Measurements from ENCODE around the gene CACNA1C. TPM values are rescaled to one million over a fixed set of nuclear protein-coding genes. Genes with fewer than 3 reads are reported as not detected.

Gene CACNA1C
- total RNA-seq (under 1 TPM; 0.05 to 0.08 TPM), total RNA-seq (0 to 1.5 (median 0.41) reads per million in 172 experiments)
- polyA plus RNA-seq (2013, experiment 1 of 2), result 0.11 TPM
- 0.31 TPM for polyA plus RNA-seq (2013, experiment 2 of 2)

GRCh38 chr12:2052826-2053678 is at the start of gene CACNA1C:
Gene CACNA1C (plus strand): TSS chr12:2052987. CDS start chr12:2053563, 576 bp downstream.
- peaks cover 22% of the 10 kb centered on the region for H3K4me1 Mint-ChIP-seq (ENCODE audit: low read depth)
- no peaks in the 10 kb centered on the region for H3K36me3 Mint-ChIP-seq (ENCODE audit: low read depth)
- ATAC-seq (ENCODE audit: poor library complexity), result peak; percentile 89
- intact Hi-C loops (cut with DNase I, micrococcal nuclease), result no loop called here
- peaks cover 85% of the 10 kb centered on the region for H3K27me3 Mint-ChIP-seq
- CTCF ChIA-PET, result interaction anchor here (0.6 kb wide), 1 partner anchor 833 kb away, joined by 5 read pairs; no protein-coding TSS in a partner anchor
- peaks cover 0 to 6% of the 10 kb centered on the region in 2 experiments for H3K9me3 ChIP-seq (ENCODE audit: control insufficient read depth in 1 of 2, insufficient read depth in 1 of 2, low read length in 2 of 2)
- POLR2A ChIA-PET, result interaction anchor here (1.0 kb wide), 1 partner anchor 11 kb away, joined by 4 read pairs; no protein-coding TSS in a partner anchor
- H3K27ac Mint-ChIP-seq, result no peak within 1 kb of the TSS
- peak within 1 kb of the TSS; percentile 45 for H3K4me3 ChIP-seq (ENCODE audit: low read length)
- peaks cover 48 to 50% of the 10 kb centered on the region in 2 experiments for H3K27me3 ChIP-seq (ENCODE audit: control insufficient read depth in 1 of 2, insufficient read depth in 2 of 2, low read length in 2 of 2)
- H3K9me3 Mint-ChIP-seq, result no peaks in the 10 kb centered on the region
- peak within 1 kb of the TSS; percentile 87 for H3K4me3 Mint-ChIP-seq
- DNase-seq, result peak in 11 of 14 experiments; percentile 11 to 68 (median 31)
- no peak within 1 kb of the TSS for H3K27ac ChIP-seq (ENCODE audit: low read depth in 1 of 2, low read length in 2 of 2)
- H3K4me1 ChIP-seq (ENCODE audit: insufficient read depth, low read length), result peaks cover 15% of the 10 kb centered on the region
- TF ChIP-seq CTCF (IDR thresholded peaks at IDR 0.05), result no peak
- H3K36me3 ChIP-seq (ENCODE audit: insufficient read depth, low read length), result no peaks in the 10 kb centered on the region

- intact Hi-C loops (cut with DNase I, micrococcal nuclease), result loop anchor here in 1 of 2 experiments (2.0 to 10.0 kb wide), 3 partner anchors 207 to 791 kb away; partner anchors contain the start of genes ADIPOR2 and FKBP4
- peak overlapping the region; percentile 97 for H3K4me3 ChIP-seq (ENCODE audit: low read length)
- H3K4me1 ChIP-seq (ENCODE audit: insufficient read depth, low read length), result peaks cover 19% of the 10 kb centered on the region
- no peaks in the 10 kb centered on the region for H3K9me3 ChIP-seq (ENCODE audit: control insufficient read depth in 1 of 2, insufficient read depth in 1 of 2, low read length in 2 of 2)
- Mint-ChIP-seq H3K27me3 (no peaks in the 10 kb centered on the region), H3K36me3 (ENCODE audit: low read depth) (peaks cover 10% of the 10 kb centered on the region), H3K27ac (peak overlapping the region; percentile 95), H3K9me3 (no peaks in the 10 kb centered on the region), H3K4me1 (ENCODE audit: low read depth) (peaks cover 34% of the 10 kb centered on the region), H3K4me3 (peak overlapping the region; percentile 97)
- CTCF ChIA-PET, result interaction anchor here (1.4 kb wide), 2 partner anchors 20 to 32 kb away, joined by 3 read pairs; no protein-coding TSS in a partner anchor
- H3K27me3 ChIP-seq (ENCODE audit: control insufficient read depth in 1 of 2, insufficient read depth in 2 of 2, low read length in 2 of 2), result no peaks in the 10 kb centered on the region
- POLR2A ChIA-PET, result interaction anchor here (1.2 to 1.4 kb wide), 3 partner anchors 9 to 88 kb away, joined by 5 to 7 read pairs (median 5); no protein-coding TSS in a partner anchor
- H3K36me3 ChIP-seq (ENCODE audit: insufficient read depth, low read length), result no peaks in the 10 kb centered on the region
- peak overlapping the region; percentile 83 to 91 for H3K27ac ChIP-seq (ENCODE audit: low read depth in 1 of 2, low read length in 2 of 2)
- peak in 3 of 14 experiments; percentile 6 to 36 (median 13) for DNase-seq
- ATAC-seq (ENCODE audit: poor library complexity), result peak; percentile 32
- no peak for TF ChIP-seq CTCF (IDR thresholded peaks at IDR 0.05)
Observed at GRCh38 chr12:2003676-2004112, 49.1 kb upstream of the CACNA1C start.

All from CD4-positive, alpha-beta T cell (primary cell).